Transverse colon (tissue), 4 donors: ENCODE results near the gene RAB6D.

ENCODE experiments used
- EP300 ChIP-seq: sonication (generic); formaldehyde crosslinking; IDR thresholded peaks from one replicate; pipeline ENCODE4 v1.6.1; 2017; ENCODE audit warnings: antibody characterized with exemption, low read depth
- POLR2A ChIP-seq: fragments of 450-650 bp; IDR thresholded peaks from one replicate; pipeline ENCODE4 v1.6.1; 2016; ENCODE audit warnings: antibody characterized with exemption, mild to moderate bottlenecking, moderate library complexity
- POLR2AphosphoS5 ChIP-seq, 3 donors: sonication (generic); formaldehyde crosslinking; IDR thresholded peaks; one replicate each; pipeline ENCODE4 v1.6.1; 2016; ENCODE audit warnings: antibody characterized with exemption in 3 of 3
- TF ChIP-seq, protein P1 (sequence below), 5 experiments: fragments of 200-600 bp in 3 of 5; fragments of 450-650 bp in 2 of 5; sonication (generic) in 3 of 5; IDR thresholded peaks; 1 replicate in 2 of 5; 2 replicates in 3 of 5; pipeline ENCODE4 v1.5.1; 2016 to 2017; ENCODE audit warnings: antibody characterized with exemption in 5 of 5, inconsistent platforms in 3 of 5, mild to moderate bottlenecking in 2 of 5, moderate library complexity in 1 of 5

DNA sequence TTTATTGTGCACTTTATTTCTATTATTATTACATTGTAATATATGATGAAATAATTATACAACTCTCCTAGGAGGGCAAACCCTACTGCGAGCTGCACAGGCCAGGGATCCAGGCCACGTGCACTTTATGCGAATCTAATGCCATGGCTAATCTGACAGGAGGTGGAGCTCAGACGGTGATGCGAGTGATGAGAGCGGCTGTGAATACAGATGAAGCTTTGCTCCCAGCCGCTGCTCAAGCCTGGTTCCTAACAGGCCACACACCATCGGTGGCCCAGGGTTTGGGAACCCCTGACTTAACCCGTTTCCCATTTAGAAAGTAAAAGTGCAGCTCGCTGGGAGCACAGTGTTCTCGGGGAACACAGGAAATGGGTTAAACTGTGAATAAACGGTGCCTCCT lies 40.8 kb upstream of the RAB6D start:
- TF ChIP-seq POLR2AphosphoS5 (IDR thresholded peaks at IDR 0.05) (no peak), EP300 (no peak), POLR2A (no peak)
- TF ChIP-seq, protein P1, sequence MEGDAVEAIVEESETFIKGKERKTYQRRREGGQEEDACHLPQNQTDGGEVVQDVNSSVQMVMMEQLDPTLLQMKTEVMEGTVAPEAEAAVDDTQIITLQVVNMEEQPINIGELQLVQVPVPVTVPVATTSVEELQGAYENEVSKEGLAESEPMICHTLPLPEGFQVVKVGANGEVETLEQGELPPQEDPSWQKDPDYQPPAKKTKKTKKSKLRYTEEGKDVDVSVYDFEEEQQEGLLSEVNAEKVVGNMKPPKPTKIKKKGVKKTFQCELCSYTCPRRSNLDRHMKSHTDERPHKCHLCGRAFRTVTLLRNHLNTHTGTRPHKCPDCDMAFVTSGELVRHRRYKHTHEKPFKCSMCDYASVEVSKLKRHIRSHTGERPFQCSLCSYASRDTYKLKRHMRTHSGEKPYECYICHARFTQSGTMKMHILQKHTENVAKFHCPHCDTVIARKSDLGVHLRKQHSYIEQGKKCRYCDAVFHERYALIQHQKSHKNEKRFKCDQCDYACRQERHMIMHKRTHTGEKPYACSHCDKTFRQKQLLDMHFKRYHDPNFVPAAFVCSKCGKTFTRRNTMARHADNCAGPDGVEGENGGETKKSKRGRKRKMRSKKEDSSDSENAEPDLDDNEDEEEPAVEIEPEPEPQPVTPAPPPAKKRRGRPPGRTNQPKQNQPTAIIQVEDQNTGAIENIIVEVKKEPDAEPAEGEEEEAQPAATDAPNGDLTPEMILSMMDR (IDR thresholded peaks at IDR 0.05), result no peak
